HepG2 (cell line): ENCODE results near the gene DLG2. TPM values are rescaled to one million over a fixed set of nuclear protein-coding genes. Genes with fewer than 3 reads are reported as not detected.
A peak's percentile ranks its signal among the peaks of the same experiment; 100 is the strongest.

Experiments
- FOXP1 ChIP-seq, 2 experiments: fragments of 450-650 bp in 1 of 2; IDR thresholded peaks; 2 replicates each; pipeline ENCODE4 v1.6.1; 2017 to 2018; ENCODE audit warnings: antibody characterized with exemption in 1 of 2
- GFI1 ChIP-seq: sonication (generic); formaldehyde crosslinking; IDR thresholded peaks from 2 replicates; pipeline ENCODE4 v1.5.0; 2020; ENCODE audit warnings: missing genetic modification reagents, mild to moderate bottlenecking, borderline replicate concordance
- HOMEZ ChIP-seq: IDR thresholded peaks from 2 replicates; pipeline ENCODE4 v1.6.1; 2016; ENCODE audit warnings: low read depth
- PATZ1 ChIP-seq: sonication (generic); formaldehyde crosslinking; IDR thresholded peaks from 2 replicates; pipeline ENCODE4 v1.4.0; 2020; ENCODE audit warnings: missing genetic modification reagents
- PRDM15 ChIP-seq: sonication (generic); formaldehyde crosslinking; IDR thresholded peaks from 2 replicates; pipeline ENCODE4 v1.4.0; 2020; ENCODE audit warnings: missing genetic modification reagents
- RBAK ChIP-seq: sonication (generic); formaldehyde crosslinking; IDR thresholded peaks from 2 replicates; pipeline ENCODE4 v1.5.1; 2020; ENCODE audit warnings: mild to moderate bottlenecking, missing genetic modification reagents
- THAP7 ChIP-seq: sonication (generic); formaldehyde crosslinking; IDR thresholded peaks from 2 replicates; pipeline ENCODE4 v1.8.1; 2023; ENCODE audit warnings: mild to moderate bottlenecking, missing genetic modification reagents
- ZBTB25 ChIP-seq: IDR thresholded peaks from 2 replicates; pipeline ENCODE4 v1.6.1; 2018; ENCODE audit warnings: missing genetic modification reagents
- ZBTB3 ChIP-seq: sonication (generic); formaldehyde crosslinking; IDR thresholded peaks from 2 replicates; pipeline ENCODE4 v1.4.0; 2020; ENCODE audit warnings: low read depth, mild to moderate bottlenecking, moderate library complexity, missing genetic modification reagents, borderline replicate concordance
- ZFX ChIP-seq: sonication (generic); formaldehyde crosslinking; IDR thresholded peaks from 2 replicates; pipeline ENCODE4 v1.4.0; 2020; ENCODE audit warnings: mild to moderate bottlenecking, low read depth, missing genetic modification reagents, moderate library complexity
- ZFYVE20 ChIP-seq: sonication (generic); formaldehyde crosslinking; IDR thresholded peaks from 2 replicates; pipeline ENCODE4 v1.8.0; 2023; ENCODE audit warnings: low read depth, mild to moderate bottlenecking, moderate library complexity, missing genetic modification reagents, borderline replicate concordance
- ZHX1 ChIP-seq: sonication (generic); formaldehyde crosslinking; IDR thresholded peaks from 2 replicates; pipeline ENCODE4 v1.8.1; 2022; ENCODE audit warnings: low read depth, mild to moderate bottlenecking, missing genetic modification reagents
- ZKSCAN1 ChIP-seq: fragments of 150-350 bp; IDR thresholded peaks from 2 replicates; pipeline ENCODE4 v1.6.1; 2014; ENCODE audit warnings: low read length
- ZNF20 ChIP-seq: sonication (generic); formaldehyde crosslinking; IDR thresholded peaks from 2 replicates; pipeline ENCODE4 v1.4.0; 2020; ENCODE audit warnings: mild to moderate bottlenecking, moderate library complexity, missing genetic modification reagents
- ZNF33A ChIP-seq: sonication (generic); formaldehyde crosslinking; IDR thresholded peaks from 2 replicates; pipeline ENCODE4 v1.5.1; 2020; ENCODE audit warnings: missing genetic modification reagents, mild to moderate bottlenecking, moderate library complexity, borderline replicate concordance
- polyA plus RNA-seq, 8 experiments: library from polyadenylated mRNA; depleted of rRNA in 3 of 8; stranded (reverse) in 7 of 8; unstranded in 1 of 8; fragments of >200 nt; fragmentation: Illumina TruSeq in 4 of 8; extraction: Trizol in 4 of 8; gene quantifications; 2 replicates each; pipeline versions ENCODE4 v1.2.1 to v1.2.3, GENCODE V29; 2011 to 2016; ENCODE audit warnings: low read depth in 4 of 8, missing spikeins in 1 of 8, mixed read lengths in 1 of 8; ENCODE audit not compliant: insufficient read depth in 1 of 8
- total RNA-seq, 5 experiments: library from RNA; depleted of rRNA; stranded (reverse); fragments of >200 nt; fragmentation: Illumina TruSeq; extraction: Trizol; gene quantifications; 2 replicates each; pipeline ENCODE4 v1.2.3, GENCODE V29; 2016; ENCODE audit warnings: low read depth in 1 of 5

DLG2 gene
- total and polyA plus RNA-seq, 2 of the 13 experiments (the other 11 are each of a cell fraction or from before 2014, with no cell fraction given), result 0.46 to 1.0 TPM

- TF ChIP-seq PATZ1 (CRISPR knock-in tag), result 0 out of 2 replicates have a peak, but pooled peaks have one; percentile 13
- no peak for TF ChIP-seq RBAK (CRISPR knock-in tag)
- no peak for TF ChIP-seq HOMEZ (CRISPR knock-in tag)
- TF ChIP-seq ZNF33A (CRISPR knock-in tag), result 0 out of 2 replicates have a peak, but pooled peaks have one; percentile 46
- TF ChIP-seq ZKSCAN1, result no peak
- no peak for TF ChIP-seq ZHX1 (CRISPR knock-in tag)
- TF ChIP-seq ZFX (CRISPR knock-in tag), result no peak
- TF ChIP-seq ZBTB25, result 0 out of 2 replicates have a peak, but pooled peaks have one; percentile 29
- 0 out of 2 replicates have a peak, but pooled peaks have one; percentile 9 for TF ChIP-seq ZBTB3
- TF ChIP-seq GFI1 (CRISPR knock-in tag), result no peak
- TF ChIP-seq PRDM15 (CRISPR knock-in tag), result 0 out of 2 replicates have a peak, but pooled peaks have one; percentile 62
- TF ChIP-seq FOXP1 (IDR thresholded peaks at IDR 0.05), result no peak
- no peak for TF ChIP-seq FOXP1 (CRISPR knock-in tag; IDR thresholded peaks at IDR 0.05)
- TF ChIP-seq THAP7, result no peak
- TF ChIP-seq ZFYVE20 (CRISPR knock-in tag), result no peak
- no peak for TF ChIP-seq ZNF20 (CRISPR knock-in tag)
Measured at GRCh38 chr11:85627332-85627997, at the start of gene DLG2 (continued).
